ENCODE results near the gene FADS6. TPM values are rescaled to one million over a fixed set of nuclear protein-coding genes. Genes with fewer than 3 reads are reported as not detected.

Gene FADS6
- total RNA-seq, 2 experiments from 2014 or later = not detected

DNA sequence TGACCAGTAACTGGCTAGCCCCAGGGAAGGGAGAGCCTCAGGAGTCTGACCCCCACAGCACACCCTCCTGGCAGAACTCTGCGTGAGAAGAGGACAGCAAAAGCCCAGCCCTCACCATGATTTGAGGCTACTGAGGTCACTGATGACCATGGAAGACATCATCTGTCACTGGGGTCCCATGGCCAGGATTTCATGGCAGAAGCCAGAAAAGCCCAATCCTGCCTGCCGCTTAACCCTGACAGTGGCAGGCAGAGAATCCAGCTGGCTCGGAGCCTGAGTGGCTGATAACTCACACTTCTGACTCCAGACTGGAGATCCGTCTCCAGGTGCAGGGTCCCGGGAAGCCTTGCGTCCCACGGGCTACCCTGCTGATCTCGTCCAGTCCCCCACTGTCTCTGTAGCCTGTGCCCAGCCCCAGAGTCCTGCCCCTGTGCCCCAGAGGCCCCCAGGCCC, 51.3 kb downstream of the FADS6 start:
- CTCF ChIA-PET = interaction anchor here (1.1 to 1.3 kb wide), 2 partner anchors 16 to 118 kb away, joined by 3 to 5 read pairs; no protein-coding TSS in a partner anchor
- H3K9me3 Mint-ChIP-seq (ENCODE audit: insufficient read depth) = no peaks in the 10 kb centered on the region
- no peak overlapping the region for H3K27ac Mint-ChIP-seq
- no peaks in the 10 kb centered on the region for H3K36me3 Mint-ChIP-seq (ENCODE audit: low read depth)
- peaks cover 20% of the 10 kb centered on the region for H3K4me1 Mint-ChIP-seq (ENCODE audit: low read depth)
- DNase-seq (no peak), ATAC-seq (no peak)
- no peak overlapping the region for H3K4me3 Mint-ChIP-seq
- H3K27me3 Mint-ChIP-seq (ENCODE audit: low read depth) = no peaks in the 10 kb centered on the region
- POLR2A ChIA-PET = no interaction called here

DNA sequence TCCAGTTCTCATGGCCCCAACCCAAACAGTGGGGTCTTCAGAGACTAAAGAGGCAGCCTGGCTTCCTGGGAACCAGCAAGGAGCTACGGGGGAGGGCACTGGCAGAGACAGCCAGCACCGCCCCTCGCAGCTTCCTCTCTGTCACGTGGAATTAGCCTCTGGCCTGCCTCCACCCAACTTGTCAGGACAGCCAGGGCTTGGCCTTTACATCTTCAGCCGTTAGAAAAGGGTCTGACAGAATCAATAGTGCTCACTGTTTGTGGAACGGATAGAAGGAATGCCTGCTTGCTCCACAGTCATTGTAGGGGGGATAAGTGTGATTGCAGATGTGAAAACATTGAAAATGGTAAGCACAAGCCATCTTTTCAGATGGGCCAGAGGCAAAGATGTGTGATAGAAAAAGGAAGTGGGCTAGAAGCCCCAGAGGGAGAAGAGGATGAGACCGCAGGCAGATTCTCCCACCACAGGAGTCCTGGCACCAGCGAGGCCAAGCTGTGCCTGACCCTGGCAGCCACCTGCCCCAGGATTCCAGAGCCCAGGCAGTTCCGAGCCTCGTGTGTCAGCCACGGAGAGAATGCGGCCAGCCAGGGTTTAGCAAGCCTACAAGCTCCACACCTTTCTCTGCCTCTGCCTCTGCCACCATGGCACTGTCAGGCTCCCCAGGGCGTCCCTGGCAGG, 52.3 kb downstream of the FADS6 start:
- ATAC-seq = no peak
- no peak overlapping the region for H3K4me3 Mint-ChIP-seq
- H3K27ac Mint-ChIP-seq = peak overlapping the region; percentile 10
- no peaks in the 10 kb centered on the region for H3K27me3 Mint-ChIP-seq (ENCODE audit: low read depth)
- no peaks in the 10 kb centered on the region for H3K36me3 Mint-ChIP-seq (ENCODE audit: low read depth)
- H3K4me1 Mint-ChIP-seq (ENCODE audit: low read depth) = peaks cover 20% of the 10 kb centered on the region
- ChIA-PET POLR2A (interaction anchor here (1.1 kb wide), 1 partner anchor 15 kb away, joined by 3 read pairs; no protein-coding TSS in a partner anchor), CTCF (interaction anchor here (0.7 to 2.7 kb wide), 4 partner anchors 21 to 50 kb away, joined by 3 to 10 read pairs (median 4); no protein-coding TSS in a partner anchor)
- no peak for DNase-seq
- H3K9me3 Mint-ChIP-seq (ENCODE audit: insufficient read depth) = no peaks in the 10 kb centered on the region

DNA sequence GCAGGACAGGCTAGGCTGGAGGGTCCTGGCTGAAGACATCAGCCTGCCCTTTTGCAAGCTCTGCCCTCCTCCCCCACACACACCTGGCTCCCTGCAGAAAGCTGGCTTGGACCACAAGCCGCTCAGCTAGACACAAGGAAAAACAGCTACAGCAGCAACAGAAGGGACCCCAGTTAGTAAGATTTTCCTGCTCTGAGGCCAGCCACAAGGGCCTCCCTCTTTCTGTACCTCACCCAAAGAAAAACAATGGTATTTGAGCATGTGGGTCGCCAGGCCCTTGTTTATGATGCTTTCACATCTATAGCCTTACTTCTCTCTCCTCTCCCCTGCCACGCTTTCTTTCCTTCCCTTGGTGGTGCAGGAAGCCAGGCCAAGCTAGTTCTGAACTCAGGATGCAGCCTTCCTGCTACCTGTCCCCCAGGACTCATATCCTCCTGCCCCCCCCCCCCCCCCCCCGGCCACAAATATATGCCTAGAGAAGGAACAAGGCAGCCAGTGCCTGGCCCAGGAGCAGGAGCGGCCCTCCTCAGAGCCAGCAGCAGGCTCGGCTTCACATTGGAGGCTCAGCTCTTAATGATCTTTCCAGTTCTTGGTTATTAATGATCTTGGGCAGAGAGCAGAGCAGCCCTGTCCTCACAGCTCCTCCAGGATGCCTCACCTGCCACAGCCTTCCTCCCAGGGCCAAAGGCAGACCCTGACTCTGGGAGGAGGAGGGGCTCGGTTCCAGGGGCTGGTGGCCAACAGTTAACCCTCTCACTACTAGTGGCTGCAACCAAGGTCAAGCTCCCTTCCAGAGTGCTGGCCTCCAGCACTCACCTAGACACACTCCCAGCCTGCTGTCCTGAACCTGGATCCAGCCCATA, 53.2 kb downstream of the FADS6 start:
- no peak overlapping the region for H3K27ac Mint-ChIP-seq
- ATAC-seq = peak; percentile 24
- no peak overlapping the region for H3K4me3 Mint-ChIP-seq
- CTCF ChIA-PET = interaction anchor here (0.7 to 2.7 kb wide), 4 partner anchors 22 to 49 kb away, joined by 3 to 10 read pairs (median 4); no protein-coding TSS in a partner anchor
- H3K36me3 Mint-ChIP-seq (ENCODE audit: low read depth) = no peaks in the 10 kb centered on the region
- POLR2A ChIA-PET = interaction anchor here (1.1 kb wide), 1 partner anchor 16 kb away, joined by 3 read pairs; no protein-coding TSS in a partner anchor
- no peaks in the 10 kb centered on the region for H3K9me3 Mint-ChIP-seq (ENCODE audit: insufficient read depth)
- no peaks in the 10 kb centered on the region for H3K27me3 Mint-ChIP-seq (ENCODE audit: low read depth)
- H3K4me1 Mint-ChIP-seq (ENCODE audit: low read depth) = peaks cover 20% of the 10 kb centered on the region
- no peak for DNase-seq

DNA sequence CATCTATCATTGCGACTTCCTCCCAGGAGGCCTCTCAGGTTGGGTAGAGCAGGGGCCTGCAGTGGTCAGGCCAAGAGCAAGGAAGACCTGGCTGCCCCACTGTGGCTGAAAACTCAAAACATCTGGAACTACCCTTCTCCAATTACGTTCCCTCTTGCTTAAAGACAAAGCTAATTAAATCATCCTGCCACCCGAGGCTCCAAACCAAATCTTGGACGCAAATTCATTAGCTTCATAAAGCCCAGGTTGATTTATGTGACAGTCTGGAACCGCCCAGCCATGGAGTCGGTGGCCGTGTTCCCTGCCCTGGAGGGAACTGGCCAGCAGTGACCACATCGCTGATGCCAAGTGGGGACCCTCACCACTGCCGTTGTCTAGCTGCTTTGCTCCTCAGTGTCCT, 55.2 kb downstream of the FADS6 start:
- Mint-ChIP-seq H3K9me3 (ENCODE audit: insufficient read depth) (no peaks in the 10 kb centered on the region), H3K36me3 (ENCODE audit: low read depth) (no peaks in the 10 kb centered on the region), H3K4me1 (ENCODE audit: low read depth) (peaks cover 20% of the 10 kb centered on the region), H3K27me3 (ENCODE audit: low read depth) (no peaks in the 10 kb centered on the region), H3K27ac (no peak overlapping the region), H3K4me3 (no peak overlapping the region)
- ChIA-PET CTCF (interaction anchor here (1.1 to 2.7 kb wide), 5 partner anchors 9 to 46 kb away, joined by 3 to 10 read pairs (median 3); no protein-coding TSS in a partner anchor), POLR2A (no interaction called here)
- ATAC-seq = no peak
- DNase-seq = no peak

DNA sequence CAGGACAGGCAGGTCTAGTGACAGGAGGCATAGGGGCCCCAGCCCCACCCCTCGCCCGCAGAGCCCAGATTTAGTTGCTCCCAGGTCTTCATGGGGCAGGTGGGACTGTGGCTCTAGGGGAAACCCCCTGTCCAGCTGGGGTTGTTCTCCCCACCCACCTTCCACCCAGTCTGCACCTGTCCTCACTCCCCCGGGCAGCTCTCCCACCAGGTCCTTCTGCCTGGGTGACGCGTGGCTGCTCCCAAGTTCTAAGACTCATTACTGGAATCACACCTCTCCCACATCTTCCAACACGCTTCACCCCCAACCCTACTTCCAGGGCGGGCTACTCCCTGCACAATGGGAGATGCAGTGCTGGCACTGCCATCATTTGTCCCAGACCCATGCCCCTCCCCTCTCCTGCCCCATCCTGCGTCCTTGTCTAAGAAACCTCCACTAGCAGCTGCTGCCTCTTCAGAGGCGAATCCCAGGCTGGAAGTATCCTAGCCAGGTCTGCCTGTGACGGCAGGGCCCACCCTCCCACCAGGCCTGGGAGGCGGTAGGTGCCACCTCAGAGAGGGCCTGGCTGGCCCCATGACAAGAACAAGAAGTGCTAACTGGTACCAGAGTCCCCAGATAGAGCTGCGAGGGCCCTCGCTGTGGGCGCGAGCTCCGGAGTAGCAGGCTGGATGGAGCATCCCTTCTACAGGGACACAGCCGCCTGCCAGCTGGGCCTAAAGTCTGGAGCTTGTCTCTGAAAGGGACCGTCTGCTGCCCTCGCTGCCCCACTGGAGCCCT, 56.6 kb downstream of the FADS6 start:
- POLR2A ChIA-PET = no interaction called here
- CTCF ChIA-PET = interaction anchor here (1.2 kb wide), 1 partner anchor 26 kb away, joined by 3 read pairs; no protein-coding TSS in a partner anchor
- H3K9me3 Mint-ChIP-seq (ENCODE audit: insufficient read depth) = no peaks in the 10 kb centered on the region
- peaks cover 17% of the 10 kb centered on the region for H3K4me1 Mint-ChIP-seq (ENCODE audit: low read depth)
- H3K4me3 Mint-ChIP-seq = no peak overlapping the region
- ATAC-seq (no peak), DNase-seq (no peak)
- no peaks in the 10 kb centered on the region for H3K36me3 Mint-ChIP-seq (ENCODE audit: low read depth)
- H3K27ac Mint-ChIP-seq = no peak overlapping the region
- H3K27me3 Mint-ChIP-seq (ENCODE audit: low read depth) = no peaks in the 10 kb centered on the region

DNA sequence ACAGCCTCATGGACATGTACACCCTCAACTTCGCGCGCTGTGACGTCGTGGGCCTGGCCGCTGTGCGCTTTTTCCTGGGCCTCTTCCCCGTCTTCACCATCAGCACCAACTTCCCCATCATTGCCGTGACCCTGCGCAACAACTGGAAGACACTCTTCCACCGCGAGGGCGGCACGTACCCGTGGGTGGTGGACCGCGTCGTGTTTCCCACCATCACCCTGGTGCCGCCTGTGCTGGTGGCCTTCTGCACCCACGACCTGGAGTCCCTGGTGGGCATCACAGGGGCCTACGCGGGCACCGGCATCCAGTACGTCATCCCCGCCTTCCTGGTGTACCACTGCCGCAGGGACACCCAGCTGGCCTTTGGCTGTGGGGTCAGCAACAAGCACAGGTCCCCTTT, 57.2 kb downstream of the FADS6 start:
- CTCF ChIA-PET = no interaction called here
- H3K27ac Mint-ChIP-seq = no peak overlapping the region

DNA sequence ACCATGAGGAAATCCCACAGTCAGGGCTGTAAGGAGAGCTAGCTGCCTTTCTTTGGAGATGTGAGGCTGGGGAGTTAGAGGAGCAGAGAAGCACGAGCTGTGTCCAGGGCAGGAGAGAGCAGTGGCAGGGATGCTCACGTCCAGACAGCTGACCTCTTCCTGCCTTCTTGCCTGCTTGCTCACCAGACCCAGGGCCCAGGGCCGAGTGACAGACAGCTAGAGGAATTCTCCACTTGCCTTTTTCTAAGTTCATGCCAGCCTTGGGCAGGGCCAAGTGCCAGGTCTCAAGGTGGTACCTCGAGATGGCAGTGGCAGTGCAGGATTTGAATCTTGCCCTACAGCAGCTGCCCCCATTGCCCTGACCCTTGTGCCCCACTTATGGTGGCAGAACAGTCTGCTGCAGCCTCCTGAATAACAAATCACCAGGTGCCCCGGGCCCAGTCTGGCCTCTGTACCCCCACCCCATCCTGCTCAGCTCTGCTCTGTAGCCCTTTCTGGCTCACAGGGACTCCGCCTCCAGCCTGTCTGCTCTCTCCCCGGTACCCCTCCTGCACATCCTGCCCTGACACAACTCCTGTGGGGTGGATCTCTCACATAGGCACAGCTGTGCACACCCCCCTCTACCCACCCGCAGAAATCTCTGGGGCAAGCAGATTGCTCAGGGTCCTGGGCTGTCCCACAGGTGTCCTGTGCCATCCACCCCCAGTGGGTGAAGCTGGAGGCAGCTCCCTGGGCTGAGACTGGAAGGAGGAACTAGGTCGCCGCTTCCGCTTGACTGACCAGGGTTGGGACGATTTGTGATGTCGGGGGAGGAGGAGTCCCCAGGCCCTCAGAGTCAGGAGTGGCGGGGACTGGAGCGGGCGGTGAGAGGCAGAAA, 59.7 kb downstream of the FADS6 start:
- no peaks in the 10 kb centered on the region for H3K36me3 Mint-ChIP-seq (ENCODE audit: low read depth)
- H3K27ac Mint-ChIP-seq = no peak overlapping the region

More for the DNA sequence above, 57.2 kb downstream of the FADS6 start:
- POLR2A ChIA-PET = no interaction called here
- ATAC-seq = no peak
- no peaks in the 10 kb centered on the region for H3K27me3 Mint-ChIP-seq (ENCODE audit: low read depth)
- H3K36me3 Mint-ChIP-seq (ENCODE audit: low read depth) = no peaks in the 10 kb centered on the region
- H3K4me3 Mint-ChIP-seq = no peak overlapping the region
- DNase-seq = no peak
- H3K4me1 Mint-ChIP-seq (ENCODE audit: low read depth) = peaks cover 14% of the 10 kb centered on the region
- no peaks in the 10 kb centered on the region for H3K9me3 Mint-ChIP-seq (ENCODE audit: insufficient read depth)

DNA sequence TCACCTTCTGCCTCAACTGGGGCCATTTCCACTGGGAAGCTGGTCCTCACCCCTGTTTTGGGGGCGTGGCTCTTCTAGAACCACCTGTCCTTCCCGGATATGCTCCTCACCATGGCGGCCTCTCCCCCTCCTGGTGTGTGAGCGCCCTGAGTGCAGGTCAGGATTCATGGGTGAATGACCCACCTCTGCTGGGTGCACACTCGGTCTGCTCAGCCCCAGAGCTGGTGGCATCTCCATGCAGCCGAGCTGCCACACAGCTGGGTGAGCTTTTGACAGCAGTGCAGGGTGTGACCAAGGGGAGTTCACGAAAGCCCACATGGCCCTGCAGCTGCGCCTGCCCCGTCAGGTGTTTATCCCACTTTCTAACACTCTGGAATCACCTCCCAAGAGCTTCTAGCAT, 61.0 kb downstream of the FADS6 start:
- H3K36me3 Mint-ChIP-seq (ENCODE audit: low read depth) = no peaks in the 10 kb centered on the region
- no peak for DNase-seq
- H3K27ac Mint-ChIP-seq = no peak overlapping the region
- no peaks in the 10 kb centered on the region for H3K4me1 Mint-ChIP-seq (ENCODE audit: low read depth)
- CTCF ChIA-PET = interaction anchor here (1.4 kb wide), 1 partner anchor 41 kb away, joined by 4 read pairs; no protein-coding TSS in a partner anchor
- POLR2A ChIA-PET = no interaction called here
- no peak overlapping the region for H3K4me3 Mint-ChIP-seq
- no peaks in the 10 kb centered on the region for H3K9me3 Mint-ChIP-seq (ENCODE audit: insufficient read depth)
- no peaks in the 10 kb centered on the region for H3K27me3 Mint-ChIP-seq (ENCODE audit: low read depth)
- ATAC-seq = no peak

More for the DNA sequence above, 59.7 kb downstream of the FADS6 start:
- Mint-ChIP-seq H3K4me3 (no peak overlapping the region), H3K9me3 (ENCODE audit: insufficient read depth) (no peaks in the 10 kb centered on the region), H3K27me3 (ENCODE audit: low read depth) (no peaks in the 10 kb centered on the region), H3K4me1 (ENCODE audit: low read depth) (no peaks in the 10 kb centered on the region)
- ChIA-PET CTCF (interaction anchor here (1.1 to 1.3 kb wide), 2 partner anchors 29 to 40 kb away, joined by 3 read pairs; no protein-coding TSS in a partner anchor), POLR2A (no interaction called here)
- ATAC-seq (no peak), DNase-seq (no peak)

DNA sequence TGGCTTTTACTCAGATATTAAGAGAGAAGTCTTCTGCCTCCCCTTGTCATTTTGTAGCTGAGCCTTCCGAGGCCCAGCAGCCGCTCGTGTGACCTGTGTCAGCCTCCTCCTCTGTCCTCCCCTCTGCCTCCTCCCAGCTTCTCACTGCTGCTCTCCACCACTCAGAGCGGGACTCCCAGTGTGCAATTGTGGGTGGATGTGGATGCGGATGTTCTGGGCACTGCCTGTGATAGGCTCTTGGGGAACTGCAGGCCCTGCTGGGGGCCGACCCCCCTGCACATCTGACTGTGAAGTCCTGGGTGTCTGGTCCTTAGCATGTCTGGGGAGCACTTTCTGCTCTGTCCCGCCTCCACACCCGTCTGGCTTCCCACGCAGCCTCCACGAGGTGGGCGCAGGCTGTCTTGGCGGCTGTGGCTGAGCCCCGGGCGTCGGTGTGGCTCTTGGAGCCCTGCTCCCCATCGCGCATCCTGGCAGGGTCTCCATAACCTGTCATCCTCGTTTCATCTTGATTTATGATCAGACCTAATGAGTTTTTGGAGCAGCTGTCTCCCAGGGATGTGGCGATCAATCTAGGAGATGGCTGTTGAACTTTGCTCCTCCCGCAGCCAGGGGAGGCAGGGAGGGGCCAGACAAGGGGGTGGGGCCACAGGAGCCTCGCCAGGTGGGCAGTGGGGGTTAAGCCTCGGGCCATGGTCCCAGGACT, 61.8 kb downstream of the FADS6 start:
- CTCF ChIA-PET = interaction anchor here (1.4 kb wide), 1 partner anchor 40 kb away, joined by 4 read pairs; no protein-coding TSS in a partner anchor
- no peak for DNase-seq
- Mint-ChIP-seq H3K36me3 (ENCODE audit: low read depth) (no peaks in the 10 kb centered on the region), H3K27ac (no peak overlapping the region), H3K4me1 (ENCODE audit: low read depth) (no peaks in the 10 kb centered on the region), H3K4me3 (no peak overlapping the region), H3K27me3 (ENCODE audit: low read depth) (no peaks in the 10 kb centered on the region), H3K9me3 (ENCODE audit: insufficient read depth) (no peaks in the 10 kb centered on the region)
- ATAC-seq = no peak
- POLR2A ChIA-PET = interaction anchor here (0.6 kb wide), 1 partner anchor 50 kb away, joined by 3 read pairs; no protein-coding TSS in a partner anchor

DNA sequence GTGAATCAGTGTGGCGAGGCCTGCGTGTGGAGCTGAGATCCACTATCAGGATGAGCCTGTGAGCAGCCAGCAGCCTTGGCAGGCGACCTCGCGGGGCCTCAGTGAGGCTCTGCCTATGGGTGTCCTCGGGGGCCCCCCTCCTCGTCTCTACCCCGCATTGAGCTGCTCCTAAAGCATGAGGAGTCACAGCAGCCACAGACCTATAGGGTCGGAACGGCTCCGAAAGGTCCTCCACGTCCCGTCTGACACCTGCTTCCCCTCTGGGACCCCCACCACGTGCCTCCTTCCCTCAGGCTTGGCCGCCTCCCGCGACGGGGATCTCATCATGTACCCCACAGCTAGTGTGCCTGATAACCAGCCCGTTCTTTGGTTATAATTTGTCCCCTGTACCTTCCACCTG, 62.6 kb downstream of the FADS6 start:
- DNase-seq (no peak), ATAC-seq (no peak)
- Mint-ChIP-seq H3K9me3 (ENCODE audit: insufficient read depth) (no peaks in the 10 kb centered on the region), H3K27ac (no peak overlapping the region), H3K27me3 (ENCODE audit: low read depth) (no peaks in the 10 kb centered on the region), H3K4me1 (ENCODE audit: low read depth) (no peaks in the 10 kb centered on the region), H3K36me3 (ENCODE audit: low read depth) (no peaks in the 10 kb centered on the region), H3K4me3 (no peak overlapping the region)
- ChIA-PET POLR2A (interaction anchor here (0.6 kb wide), 1 partner anchor 51 kb away, joined by 3 read pairs; no protein-coding TSS in a partner anchor), CTCF (interaction anchor here (1.4 kb wide), 1 partner anchor 39 kb away, joined by 4 read pairs; no protein-coding TSS in a partner anchor)

Measured in activated CD8-positive, alpha-beta T cell treated with anti-CD3 and anti-CD28 coated beads, Interleukin-2, amount 10 ng/mL, durations not matched to agents 7 days and 5 days (primary cell).